Peyer's patch (tissue), 4 donors: ENCODE results near the gene GNE. TPM values are rescaled to one million over a fixed set of nuclear protein-coding genes. Genes with fewer than 3 reads are reported as not detected.

ENCODE experiments used
- DNase-seq, 3 donors: peaks; one replicate each; pipeline ENCODE4 v3.0.0-alpha.2; 2017 to 2019
- H3K27ac ChIP-seq, 4 donors: fragments of 200-600 bp; sonication (generic); one replicate each; pipeline ENCODE4 v1.5.1; 2016 to 2019
- H3K27me3 ChIP-seq, 2 donors: fragments of 200-600 bp; sonication (generic); one replicate each; pipeline ENCODE4 v1.5.1; 2019
- H3K36me3 ChIP-seq, 3 donors: fragments of 200-600 bp; sonication (generic); one replicate each; pipeline ENCODE4 v1.5.1; 2016 to 2019
- H3K4me1 ChIP-seq, 4 donors: fragments of 200-600 bp; sonication (generic); one replicate each; pipeline ENCODE4 v1.5.1; 2016 to 2019
- H3K4me3 ChIP-seq, 4 donors: fragments of 200-600 bp; sonication (generic); 1 replicate in 3 of 4; 2 replicates in 1 of 4; pipeline ENCODE4 v1.5.1; 2016 to 2019; ENCODE audit warnings: mild to moderate bottlenecking in 1 of 4
- H3K9me3 ChIP-seq, 4 donors: fragments of 200-600 bp; sonication (generic); one replicate each; pipeline ENCODE4 v1.5.1; 2016 to 2019; ENCODE audit warnings: mild to moderate bottlenecking in 1 of 4
- CTCF ChIP-seq, 6 experiments: fragments of 450-650 bp in 4 of 6; fragments of 200-600 bp in 2 of 6; sonication (generic) in 1 of 6; IDR thresholded peaks; one replicate each; pipeline ENCODE4 v1.5.1; 2017 to 2019; ENCODE audit warnings: antibody characterized with exemption in 6 of 6, mild to moderate bottlenecking in 3 of 6, moderate library complexity in 1 of 6
- POLR2A ChIP-seq, 2 donors: fragments of 450-650 bp; IDR thresholded peaks; one replicate each; pipeline ENCODE4 v1.5.1; 2017; ENCODE audit warnings: antibody characterized with exemption in 2 of 2, mild to moderate bottlenecking in 2 of 2, moderate library complexity in 2 of 2
- total RNA-seq, 4 donors: library from RNA; depleted of rRNA; stranded (reverse); fragments of >200 nt; gene quantifications; one replicate each; pipeline ENCODE4 v1.1.0, GENCODE V29; 2016

The GNE gene
- total RNA-seq, 4 donors from 2014 or later, result 18.4 to 47.0 (median 23.5) TPM

DNA sequence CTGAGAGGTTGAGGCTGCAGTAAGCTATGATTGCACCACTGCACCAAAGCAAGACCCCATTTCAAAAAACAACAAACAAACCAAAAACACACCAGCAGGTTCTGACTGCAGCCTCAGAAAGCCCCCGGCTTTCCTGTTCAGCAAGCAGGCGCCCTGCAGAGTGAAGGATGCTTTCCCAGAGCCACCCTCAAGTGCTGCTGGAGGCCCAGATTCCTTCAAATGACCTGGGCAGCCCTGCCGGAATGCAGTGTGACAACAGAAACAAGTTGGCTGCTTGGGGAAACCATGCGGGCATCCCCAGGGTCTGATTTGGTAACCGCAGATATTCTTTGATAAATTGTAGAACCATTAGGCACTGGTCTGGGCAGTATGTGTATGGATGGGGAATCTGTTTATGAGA, 35.7 kb upstream of the GNE start:
- Histone ChIP-seq H3K4me1 (peaks cover 0 to 15% (median 0%) of the 10 kb centered on the region in 4 donors), H3K27ac (no peak overlapping the region), H3K36me3 (no peaks in the 10 kb centered on the region), H3K27me3 (no peaks in the 10 kb centered on the region), H3K4me3 (no peak overlapping the region), H3K9me3 (no peaks in the 10 kb centered on the region)
- TF ChIP-seq POLR2A (IDR thresholded peaks at IDR 0.05), result no peak
- no peak for TF ChIP-seq CTCF (IDR thresholded peaks at IDR 0.05)
- no peak for DNase-seq

DNA sequence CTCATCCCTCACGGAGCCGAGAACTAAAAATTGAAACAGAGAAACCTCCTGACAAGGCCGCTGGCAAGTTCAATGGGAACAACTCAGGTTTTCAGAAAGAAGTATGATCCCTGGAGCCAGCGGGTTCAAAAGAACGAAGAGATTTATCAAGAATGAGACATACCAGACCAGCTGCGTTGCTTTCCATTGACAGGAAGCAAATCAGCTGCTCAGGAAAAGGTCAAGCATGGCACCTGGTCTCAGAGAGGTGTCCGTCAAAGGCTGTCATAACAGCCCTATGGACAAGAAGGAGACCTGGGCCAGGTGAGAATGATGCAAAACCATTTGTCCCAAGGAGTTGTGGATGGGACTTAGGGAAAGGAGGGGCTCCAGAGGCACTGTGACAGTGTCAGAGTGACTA, 34.9 kb upstream of the GNE start:
- no peak for TF ChIP-seq CTCF (IDR thresholded peaks at IDR 0.05)
- no peak for TF ChIP-seq POLR2A (IDR thresholded peaks at IDR 0.05)
- no peak for DNase-seq
- Histone ChIP-seq H3K4me1 (peaks cover 0 to 15% (median 0%) of the 10 kb centered on the region in 4 donors), H3K4me3 (no peak overlapping the region), H3K36me3 (no peaks in the 10 kb centered on the region), H3K27ac (no peak overlapping the region), H3K27me3 (no peaks in the 10 kb centered on the region), H3K9me3 (no peaks in the 10 kb centered on the region)

DNA sequence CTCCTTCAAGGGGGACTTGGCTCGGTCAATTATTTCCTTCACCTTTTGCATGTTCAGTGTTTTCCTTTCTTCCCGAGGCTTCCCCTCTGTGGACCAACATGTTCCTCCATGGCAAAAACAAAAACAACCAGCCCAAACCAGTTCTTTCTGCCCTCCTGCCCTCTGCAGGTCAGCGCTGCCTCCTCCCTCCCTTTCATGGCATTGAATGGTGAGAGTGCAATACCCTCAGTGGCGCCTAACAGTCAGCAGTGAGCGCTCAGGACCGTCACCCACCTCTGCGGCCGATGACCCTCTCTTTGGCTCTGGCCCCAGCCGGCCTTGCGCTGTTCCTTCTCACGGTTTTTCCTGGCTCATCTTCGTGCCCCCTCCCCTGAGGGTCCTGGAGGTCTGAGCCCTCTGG, 34.4 kb upstream of the GNE start:
- no peak overlapping the region for H3K27ac ChIP-seq
- H3K4me1 ChIP-seq, result peaks cover 0 to 15% (median 0%) of the 10 kb centered on the region in 4 donors
- H3K4me3 ChIP-seq, result no peak overlapping the region
- no peaks in the 10 kb centered on the region for H3K36me3 ChIP-seq
- no peak for DNase-seq
- H3K9me3 ChIP-seq, result no peaks in the 10 kb centered on the region
- TF ChIP-seq POLR2A (IDR thresholded peaks at IDR 0.05), result no peak
- H3K27me3 ChIP-seq, result no peaks in the 10 kb centered on the region

DNA sequence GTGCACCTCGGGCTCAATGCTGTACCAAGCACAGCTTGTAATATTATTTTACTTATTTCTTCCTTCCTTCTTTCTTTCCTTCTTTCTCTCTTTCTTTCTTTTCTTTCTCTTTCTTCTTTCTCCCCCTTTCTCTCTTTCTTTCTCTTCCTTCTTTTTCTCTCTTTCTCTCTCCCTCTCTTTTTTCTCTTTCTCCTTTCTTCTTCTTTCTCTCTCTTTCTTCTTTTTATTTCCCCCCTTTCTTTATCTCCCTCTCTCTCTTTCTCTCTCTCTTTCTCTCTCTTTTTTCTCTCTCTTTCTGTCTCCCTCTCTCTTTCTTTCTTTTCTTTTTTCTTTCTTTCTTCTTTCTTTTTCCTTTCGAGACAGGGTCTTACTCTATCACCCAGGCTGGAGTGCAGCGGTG, 32.7 kb upstream of the GNE start:
- TF ChIP-seq POLR2A (IDR thresholded peaks at IDR 0.05) (no peak), CTCF (IDR thresholded peaks at IDR 0.05) (no peak)
- Histone ChIP-seq H3K27ac (no peak overlapping the region), H3K4me3 (no peak overlapping the region), H3K9me3 (no peaks in the 10 kb centered on the region), H3K4me1 (peaks cover 0 to 1% (median 0%) of the 10 kb centered on the region in 4 donors), H3K27me3 (no peaks in the 10 kb centered on the region), H3K36me3 (no peaks in the 10 kb centered on the region)
- no peak for DNase-seq

DNA sequence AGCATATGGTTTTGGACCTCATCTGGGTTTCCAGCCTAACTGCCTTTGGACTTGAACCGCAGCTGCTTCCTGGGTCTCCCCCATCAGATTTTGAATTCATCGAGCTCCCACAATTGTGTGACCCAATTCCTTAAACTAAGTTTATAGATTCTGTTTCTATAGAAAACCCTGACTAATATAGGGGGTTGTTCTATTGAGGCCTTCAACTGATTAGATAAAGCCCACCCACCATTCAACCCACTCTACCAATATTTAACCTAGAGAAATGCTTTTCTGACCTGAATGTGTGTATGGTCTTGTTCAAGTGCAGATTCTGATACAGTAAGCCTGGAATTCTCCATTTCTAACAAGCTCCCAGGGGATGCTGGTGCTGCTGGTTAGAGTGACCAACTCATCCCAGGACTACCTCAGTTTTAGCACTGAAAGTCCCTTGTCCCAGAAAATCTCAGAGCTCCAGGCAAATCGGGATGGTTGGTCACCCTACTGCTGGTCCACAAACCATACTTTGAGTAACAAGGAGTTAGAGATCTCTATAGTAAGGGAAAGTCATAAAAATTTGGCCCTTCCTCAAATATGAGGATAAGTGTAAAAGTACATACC, 31.7 kb upstream of the GNE start:
- no peak overlapping the region for H3K4me3 ChIP-seq
- H3K27ac ChIP-seq, result no peak overlapping the region
- no peaks in the 10 kb centered on the region for H3K4me1 ChIP-seq
- TF ChIP-seq CTCF (IDR thresholded peaks at IDR 0.05) (no peak), POLR2A (IDR thresholded peaks at IDR 0.05) (no peak)
- no peaks in the 10 kb centered on the region for H3K9me3 ChIP-seq
- H3K36me3 ChIP-seq, result no peaks in the 10 kb centered on the region
- DNase-seq, result no peak
- H3K27me3 ChIP-seq, result no peaks in the 10 kb centered on the region

DNA sequence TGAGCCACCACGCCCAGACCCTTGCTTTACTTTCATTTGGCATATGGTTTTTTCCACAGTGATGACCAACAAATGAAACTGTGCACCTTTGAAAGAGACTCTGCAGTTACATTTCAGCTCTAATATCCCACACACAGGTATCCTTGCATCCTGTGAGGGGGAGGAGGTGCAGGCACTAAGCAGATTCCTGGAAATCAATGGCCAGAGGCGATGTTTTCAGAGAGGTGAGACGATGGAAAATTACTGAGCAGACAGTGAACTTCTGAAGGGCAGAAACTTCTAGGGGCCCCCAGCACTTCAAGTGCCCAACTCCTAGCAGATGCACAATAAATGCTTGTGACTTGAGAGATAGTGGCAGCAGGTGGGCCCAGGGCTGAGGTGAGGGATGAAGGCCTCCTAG, 29.8 kb upstream of the GNE start:
- H3K4me1 ChIP-seq, result no peaks in the 10 kb centered on the region
- no peak overlapping the region for H3K4me3 ChIP-seq
- H3K36me3 ChIP-seq, result no peaks in the 10 kb centered on the region
- no peak for DNase-seq
- H3K9me3 ChIP-seq, result no peaks in the 10 kb centered on the region
- H3K27me3 ChIP-seq, result no peaks in the 10 kb centered on the region
- TF ChIP-seq POLR2A (IDR thresholded peaks at IDR 0.05) (no peak), CTCF (IDR thresholded peaks at IDR 0.05) (no peak)
- no peak overlapping the region for H3K27ac ChIP-seq
